Mucosa of gallbladder (tissue), 1 donor: Measurements from ENCODE around the gene ATP10A. TPM values are rescaled to one million over a fixed set of nuclear protein-coding genes. Genes with fewer than 3 reads are reported as not detected.
"Not testable (repeated sequence)": the region's sequence is repeated elsewhere in the genome, so short reads cannot be mapped to it uniquely, and the experiment has no call there.

Experiments
- DNase-seq: peaks from one replicate; pipeline ENCODE4 v3.0.0-alpha.2; 2020; ENCODE audit warnings: low spot score
- total RNA-seq: library from RNA; stranded (reverse); gene quantifications from one replicate; pipeline ENCODE4 v1.2.1, GENCODE V29; 2021
- donor health status: DM: no; HTN: no; CAD: no.

ATP10A gene
- total RNA-seq, 1 donor from 2014 or later: 19.8 TPM

DNA sequence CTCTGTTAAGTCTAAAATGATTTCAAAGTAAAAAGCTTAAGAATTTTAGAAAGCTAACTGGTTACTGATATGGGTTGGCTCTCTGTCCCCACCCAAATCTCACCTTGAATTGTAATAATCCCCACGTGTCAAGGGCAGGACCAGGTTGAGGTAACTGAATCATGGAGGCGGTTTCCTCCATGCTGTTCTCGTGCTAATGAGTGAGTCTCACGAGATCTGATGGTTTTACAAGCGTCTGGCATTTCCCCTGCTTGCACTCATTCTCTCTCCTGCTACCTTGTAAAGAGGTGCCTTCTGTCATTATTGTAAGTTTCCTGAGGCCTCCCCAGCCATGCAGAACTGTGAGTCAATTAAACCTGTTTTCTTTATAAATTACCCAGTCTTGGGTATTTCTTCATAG is 7.1 kb downstream of the ATP10A start:
- DNase-seq: not testable (repeated sequence)

DNA sequence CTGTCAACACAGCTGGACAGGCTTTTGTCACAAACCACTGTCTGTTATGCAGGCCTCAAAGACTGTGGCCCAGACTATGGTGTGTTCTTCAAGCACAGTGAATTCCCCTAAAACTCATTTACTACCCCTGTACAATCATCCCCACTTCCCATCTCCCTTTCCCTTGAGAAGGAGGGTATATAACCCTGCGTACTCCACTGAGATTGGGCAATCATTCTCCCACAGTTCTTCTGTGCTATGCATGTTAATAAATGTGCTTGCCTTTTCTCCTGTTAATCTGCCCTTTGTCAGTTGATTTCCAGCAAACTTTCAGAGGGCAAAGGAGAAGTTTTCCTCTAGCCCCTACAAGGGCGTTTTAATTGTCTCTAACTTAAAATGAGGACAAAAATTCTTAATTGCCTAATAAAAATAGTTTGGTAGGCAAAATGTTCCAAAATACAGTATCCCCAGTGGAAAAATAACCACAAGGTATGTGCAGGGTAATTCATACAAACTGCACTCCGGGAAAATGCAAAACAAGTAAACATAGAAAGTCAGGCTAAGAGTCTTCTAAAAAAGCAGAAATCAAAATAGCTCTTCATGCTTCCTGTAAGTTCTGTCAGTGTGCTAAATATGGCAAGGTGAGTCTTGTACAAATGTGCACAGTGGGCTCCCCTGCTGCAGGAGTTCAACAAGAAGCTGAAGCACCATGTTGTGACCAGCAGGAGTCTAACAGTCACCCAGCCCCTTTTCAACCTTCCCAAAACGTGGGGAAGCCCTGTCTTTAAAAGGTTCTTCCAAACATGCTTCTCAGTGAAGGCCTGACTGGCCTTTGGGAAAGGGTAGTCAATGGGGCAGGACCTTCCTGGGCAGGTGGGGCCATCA is 10.2 kb downstream of the ATP10A start:
- DNase-seq: no peak

DNA sequence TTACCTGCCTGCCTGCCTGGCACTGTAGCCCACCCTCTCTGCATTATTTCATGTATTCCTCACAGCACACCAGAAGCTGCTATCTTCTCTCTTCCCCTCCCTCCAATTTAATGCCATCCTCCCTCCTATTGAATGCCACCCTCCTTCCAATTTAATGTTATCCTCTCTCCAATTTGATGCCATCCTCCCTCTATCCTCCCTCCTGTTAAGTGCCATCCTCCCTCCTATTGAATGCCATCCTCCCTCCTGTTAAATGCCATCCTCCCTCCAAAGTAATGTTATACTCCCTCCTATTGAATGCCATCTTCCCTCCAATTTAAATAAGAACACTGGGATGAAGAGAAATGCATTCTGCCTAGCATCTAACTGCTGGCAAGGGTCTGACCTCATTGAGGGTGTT is 11.1 kb downstream of the ATP10A start:
- DNase-seq: no peak

DNA sequence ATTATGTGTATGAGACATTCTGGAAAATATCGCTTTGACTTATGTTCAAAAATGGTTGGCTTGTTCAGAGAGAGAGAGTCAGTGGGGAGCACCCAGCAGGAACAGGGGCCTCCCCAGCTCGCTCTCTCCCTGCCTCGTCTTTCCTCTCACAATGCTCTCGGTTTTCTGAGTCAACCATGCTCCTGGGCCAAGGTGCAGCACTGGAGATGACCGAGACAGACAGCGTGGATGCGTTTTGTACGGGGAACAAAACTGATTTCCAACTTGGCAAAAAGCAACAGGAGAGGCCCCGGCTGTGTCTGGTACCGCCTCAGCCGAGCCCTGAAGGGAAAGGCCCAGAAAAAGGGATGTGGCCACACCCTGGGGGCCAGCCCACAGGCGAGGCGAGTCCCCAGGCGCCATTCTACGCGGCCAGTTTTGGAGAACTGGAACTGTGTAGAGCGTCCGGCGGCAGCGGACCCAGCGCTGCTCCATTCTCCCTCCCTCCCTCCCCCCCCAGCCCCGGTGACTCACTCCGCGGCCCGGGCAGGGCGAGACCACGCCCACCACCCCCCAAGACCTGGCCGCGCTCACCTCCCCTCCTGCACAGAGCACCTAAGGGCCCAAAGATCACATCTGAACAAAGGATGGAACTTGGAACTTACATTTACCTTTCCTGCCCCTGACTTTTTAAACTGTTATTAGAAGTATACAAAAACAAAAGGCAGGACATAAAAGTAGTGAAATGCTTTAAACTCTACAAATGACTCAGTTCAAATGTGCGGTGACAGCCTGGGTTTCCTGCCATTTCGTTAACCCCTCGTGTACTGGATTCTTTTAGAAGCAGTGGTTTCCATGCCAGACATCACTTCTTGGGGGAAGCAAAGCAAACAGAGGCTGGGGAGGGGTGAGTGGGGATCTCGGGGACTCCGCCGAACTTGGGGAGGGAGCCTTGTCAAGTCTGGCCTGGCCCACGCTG is 12.7 kb downstream of the ATP10A start:
- peak; percentile 80 for DNase-seq

DNA sequence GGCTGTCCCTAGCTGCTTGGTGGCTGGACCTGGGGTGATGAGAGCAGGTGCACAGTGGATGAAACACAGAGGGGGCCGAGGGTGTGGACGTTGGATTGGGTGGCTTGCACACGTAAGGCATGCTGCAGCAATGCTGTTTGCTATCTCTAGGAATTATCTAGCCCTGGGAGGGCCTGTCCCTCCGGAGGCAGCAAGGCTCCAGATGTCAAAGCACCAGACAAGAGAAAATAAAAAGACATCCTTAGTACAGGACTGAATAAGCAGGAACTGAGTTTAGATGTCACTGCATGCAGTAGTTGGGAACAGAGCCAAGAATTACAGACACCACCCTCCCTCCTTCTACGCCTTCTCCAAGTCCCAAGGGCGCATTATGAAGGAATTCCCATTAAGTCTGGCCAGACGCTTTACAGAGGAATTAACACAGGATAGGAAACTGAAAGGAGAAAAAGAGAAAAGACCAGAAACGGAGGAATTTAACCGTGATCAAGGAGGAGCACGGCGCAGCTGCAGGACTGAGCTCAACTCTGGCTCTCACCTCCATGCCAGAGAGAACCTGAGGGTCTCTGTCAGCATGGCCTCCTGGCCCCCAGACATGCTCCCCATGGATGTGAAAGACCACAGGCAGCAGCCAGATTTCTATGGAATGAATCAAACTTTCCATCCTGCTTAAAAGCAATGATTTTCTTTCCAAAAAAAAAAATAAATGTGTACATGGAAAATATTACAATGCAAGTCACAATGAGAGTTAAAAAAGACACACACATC is 13.8 kb downstream of the ATP10A start:
- DNase-seq: peak; percentile 51

DNA sequence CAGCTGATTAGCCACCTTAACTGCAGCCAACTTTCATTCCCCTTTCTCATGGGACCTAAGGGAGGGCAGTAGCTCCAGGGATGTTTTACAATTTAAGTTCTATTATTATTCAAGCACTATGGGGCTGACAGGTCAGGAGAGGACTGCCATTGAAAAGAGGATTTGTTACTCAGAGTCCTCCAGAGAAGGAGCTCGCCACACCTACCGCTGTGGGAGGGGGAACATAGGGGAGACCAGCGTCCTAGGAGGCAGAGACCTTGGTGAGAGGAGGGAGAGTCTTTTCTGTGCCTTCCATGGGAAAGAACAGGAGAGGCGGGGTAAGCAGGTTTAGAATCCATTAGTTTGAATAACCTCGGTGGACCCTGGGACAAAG is 14.4 kb downstream of the ATP10A start:
- DNase-seq: no peak

DNA sequence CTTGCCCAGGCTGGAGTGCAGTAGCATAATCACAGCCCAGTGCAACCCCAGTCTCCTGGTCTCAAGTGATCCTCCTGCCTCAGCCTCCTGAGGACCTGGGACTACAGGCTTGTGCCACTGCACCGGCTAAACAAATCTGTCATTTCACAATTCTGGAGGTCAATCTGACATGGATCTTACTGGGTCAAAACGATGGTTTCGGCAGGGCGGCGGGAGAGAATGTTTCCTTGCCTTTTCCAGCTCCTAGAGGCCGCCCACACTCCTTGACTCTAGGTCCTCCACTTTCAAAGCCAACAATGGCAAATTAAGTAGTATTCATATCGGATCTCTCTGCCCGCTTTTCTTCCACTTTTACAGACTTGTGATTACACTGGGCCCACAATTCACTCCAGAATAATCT is 14.8 kb downstream of the ATP10A start:
- no peak for DNase-seq

DNA sequence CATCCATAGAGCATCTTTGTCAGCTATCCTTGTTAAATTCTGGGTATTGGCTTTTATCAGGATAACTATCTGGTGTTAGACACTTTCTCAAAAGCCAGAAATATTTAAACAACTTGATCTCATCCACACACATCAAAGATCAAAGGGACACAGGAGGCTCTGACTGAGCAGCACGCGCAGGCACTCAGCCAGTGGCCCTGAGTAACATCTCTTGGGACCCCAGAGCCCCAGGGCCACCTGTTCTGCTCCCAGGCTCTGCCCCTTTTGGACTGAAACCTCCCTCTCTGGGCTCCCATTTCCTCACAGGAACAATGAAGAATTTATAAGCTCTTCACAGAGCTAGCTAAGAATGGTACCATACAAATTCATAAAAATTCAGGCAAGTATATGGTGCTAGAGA is 16.1 kb downstream of the ATP10A start:
- DNase-seq: no peak

DNA sequence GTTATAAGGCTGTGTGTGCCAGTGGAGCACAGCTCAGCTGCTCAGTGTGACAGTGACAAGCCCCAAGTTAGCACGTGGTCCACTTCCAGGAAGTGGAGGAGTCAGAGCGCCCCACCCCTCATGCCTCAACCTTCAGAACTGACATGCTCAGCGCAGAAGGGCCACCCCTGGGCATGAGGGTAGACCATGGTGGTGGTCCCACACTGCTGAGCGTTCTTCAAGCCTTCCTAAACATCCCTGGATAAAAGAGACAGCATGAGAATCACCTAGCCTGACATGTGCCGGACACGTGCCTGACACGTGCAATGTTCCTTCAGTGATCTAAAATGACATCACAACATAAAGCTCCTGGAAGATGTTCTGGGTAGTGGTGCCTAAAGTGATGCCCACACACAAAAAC is 16.8 kb downstream of the ATP10A start:
- no peak for DNase-seq

DNA sequence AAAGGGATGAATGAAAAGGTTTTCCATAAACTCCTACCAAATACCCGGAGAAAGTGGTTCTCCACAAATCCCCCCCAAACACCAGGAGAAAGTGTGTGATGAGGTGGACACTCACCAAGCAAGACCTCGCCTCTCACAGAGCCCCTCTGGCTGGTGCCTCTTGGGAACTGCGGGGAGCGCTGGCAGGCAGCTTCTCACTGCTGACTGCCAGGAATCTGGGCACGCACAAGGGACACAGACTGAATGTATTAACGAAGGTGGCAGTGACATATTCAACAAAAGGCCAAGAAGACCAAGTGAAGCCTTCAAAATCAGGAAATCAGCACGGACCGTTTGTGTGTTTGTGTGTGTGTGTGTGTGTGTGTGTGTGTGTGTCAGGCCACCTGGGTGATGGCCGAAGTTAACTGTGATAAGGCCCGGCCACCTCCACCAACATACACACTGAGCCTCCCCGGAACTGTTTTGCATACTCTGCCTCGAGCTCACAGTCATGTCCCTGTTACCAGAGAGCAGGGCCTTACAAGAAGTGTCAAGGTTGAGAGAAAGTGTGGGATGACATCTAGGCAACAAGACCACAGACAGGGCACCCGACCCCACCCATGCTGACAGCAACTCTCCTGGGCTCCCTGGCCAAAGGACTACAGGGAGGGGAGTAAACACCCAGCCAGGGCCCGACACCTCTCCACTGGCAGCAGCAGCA is 18.0 kb downstream of the ATP10A start:
- no peak for DNase-seq

DNA sequence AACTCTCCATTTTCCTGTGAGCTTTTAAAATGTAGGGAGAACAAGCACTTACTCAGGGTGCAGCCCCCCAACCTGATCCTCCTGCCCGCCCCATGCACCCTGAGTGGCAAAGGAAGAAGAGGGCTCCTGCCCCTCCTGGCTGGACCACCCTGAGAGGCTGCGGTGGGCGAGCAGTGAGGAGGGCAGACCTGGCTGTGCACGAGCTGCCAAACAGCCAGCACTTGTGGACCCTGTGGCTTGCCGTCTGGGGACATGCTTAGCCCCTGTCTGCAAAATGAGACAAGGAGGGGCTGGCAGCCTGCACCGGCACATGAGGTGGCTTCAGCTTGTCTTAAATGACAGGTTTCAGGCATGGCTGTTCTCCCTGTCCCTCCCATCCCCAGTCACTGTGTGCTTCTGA is 18.6 kb downstream of the ATP10A start:
- DNase-seq: no peak

DNA sequence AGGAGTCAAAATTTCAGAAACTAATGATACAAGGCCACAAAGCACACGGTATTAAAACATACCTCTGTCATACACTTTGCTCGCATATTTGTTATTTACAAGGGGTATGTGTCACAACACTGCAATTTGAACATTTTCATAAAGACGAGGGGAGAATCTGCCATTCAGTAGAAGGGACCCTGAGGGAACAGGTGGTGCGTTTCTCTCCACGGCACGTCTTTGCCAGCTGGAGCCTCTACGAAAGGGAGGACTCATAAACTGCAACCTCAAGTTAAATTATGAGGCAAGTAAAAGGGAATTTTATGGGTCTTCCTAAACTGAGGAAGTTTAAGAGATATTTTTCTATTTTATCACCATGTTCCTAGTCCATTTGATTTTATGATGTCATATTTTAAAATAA is 19.1 kb downstream of the ATP10A start:
- DNase-seq: no peak

DNA sequence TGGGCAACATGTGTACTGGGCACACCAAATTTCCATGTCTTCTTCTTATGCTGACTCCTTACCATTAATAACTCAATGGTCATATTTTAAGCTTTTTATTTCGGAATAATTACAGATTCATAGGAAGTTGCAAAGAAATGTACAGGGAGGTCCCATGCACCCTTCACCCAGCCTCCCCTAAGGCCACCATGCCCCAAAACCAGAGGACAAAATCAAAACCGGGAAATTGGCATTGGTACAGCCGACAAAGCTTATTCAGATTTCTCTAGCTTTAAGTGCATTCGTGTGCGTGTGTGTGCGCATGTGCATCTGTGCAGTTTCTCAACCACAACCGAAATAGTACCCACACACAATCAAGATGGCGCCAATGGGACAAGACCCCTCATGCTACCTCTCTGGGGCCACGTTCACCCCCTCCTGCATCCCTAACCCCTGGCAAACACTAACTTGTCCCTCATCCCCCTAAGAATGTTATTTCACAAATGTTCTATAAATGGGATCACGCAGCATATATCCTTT is 23.4 kb downstream of the ATP10A start:
- DNase-seq: no peak

DNA sequence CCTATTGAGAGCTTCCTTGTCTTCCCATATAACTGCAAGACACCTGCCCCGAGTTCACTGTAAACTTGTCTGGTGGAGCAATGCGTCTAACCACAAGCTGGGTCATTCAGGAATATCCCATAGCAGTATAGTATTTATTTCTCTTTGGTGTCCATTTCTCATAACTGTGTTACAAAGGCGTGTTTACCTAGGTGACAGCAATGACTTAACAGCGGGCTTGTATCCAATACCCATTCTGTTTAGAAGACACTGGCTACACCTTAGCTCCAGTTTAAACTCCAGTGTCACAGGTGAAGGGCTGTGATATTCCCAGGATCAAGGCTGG is 24.3 kb downstream of the ATP10A start:
- no peak for DNase-seq

DNA sequence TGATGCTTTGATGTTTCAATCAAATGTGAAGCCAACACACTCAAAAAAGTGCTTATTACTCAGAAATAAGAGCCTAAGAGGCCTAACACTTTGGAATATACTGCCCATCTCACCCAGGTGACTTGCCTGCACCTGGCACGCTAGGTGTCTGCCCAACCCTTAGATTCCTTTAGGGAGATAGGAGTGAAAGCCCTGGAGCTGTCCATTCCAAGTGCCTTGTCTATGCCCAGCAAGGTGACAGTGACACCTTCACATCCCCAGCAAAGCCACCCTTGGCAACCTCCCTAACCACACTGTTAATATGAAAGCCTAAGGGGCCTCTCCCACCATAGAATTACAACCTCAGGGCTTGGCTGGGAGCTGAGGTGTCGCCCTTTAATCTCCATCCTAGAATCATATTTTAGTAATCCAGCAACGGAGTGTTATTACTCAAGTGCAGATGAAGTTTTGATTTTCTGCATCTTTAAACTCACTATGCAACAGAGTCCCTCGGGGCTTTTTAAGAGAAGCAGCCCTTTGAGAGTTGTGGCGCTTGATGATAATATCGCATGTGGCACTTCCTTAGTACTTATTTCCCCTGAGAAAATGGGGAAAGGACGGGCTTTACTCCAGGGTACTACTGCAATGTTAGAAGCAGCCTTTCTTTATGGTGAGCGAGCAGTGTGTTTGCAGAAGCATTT is 24.8 kb downstream of the ATP10A start:
- no peak for DNase-seq

DNA sequence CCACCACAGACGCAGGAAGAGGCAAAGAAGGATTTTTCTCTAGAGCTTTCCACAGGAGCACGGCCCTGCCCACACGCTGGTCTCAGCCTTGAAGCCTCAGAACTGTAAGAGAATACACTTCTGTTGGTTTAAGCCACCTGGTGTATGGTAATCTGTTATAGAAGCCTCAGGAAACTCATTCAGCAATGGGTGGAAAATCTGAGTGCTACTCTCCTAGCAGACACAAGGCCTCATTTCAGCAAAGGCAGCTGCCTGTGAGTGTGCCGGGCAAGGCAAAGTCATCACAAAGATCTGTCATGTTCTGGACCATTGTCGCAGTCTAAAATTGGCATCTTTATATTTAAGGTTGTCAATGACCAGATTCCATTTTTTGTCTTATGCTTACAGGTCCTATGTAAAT is 31.0 kb downstream of the ATP10A start:
- DNase-seq: no peak

DNA sequence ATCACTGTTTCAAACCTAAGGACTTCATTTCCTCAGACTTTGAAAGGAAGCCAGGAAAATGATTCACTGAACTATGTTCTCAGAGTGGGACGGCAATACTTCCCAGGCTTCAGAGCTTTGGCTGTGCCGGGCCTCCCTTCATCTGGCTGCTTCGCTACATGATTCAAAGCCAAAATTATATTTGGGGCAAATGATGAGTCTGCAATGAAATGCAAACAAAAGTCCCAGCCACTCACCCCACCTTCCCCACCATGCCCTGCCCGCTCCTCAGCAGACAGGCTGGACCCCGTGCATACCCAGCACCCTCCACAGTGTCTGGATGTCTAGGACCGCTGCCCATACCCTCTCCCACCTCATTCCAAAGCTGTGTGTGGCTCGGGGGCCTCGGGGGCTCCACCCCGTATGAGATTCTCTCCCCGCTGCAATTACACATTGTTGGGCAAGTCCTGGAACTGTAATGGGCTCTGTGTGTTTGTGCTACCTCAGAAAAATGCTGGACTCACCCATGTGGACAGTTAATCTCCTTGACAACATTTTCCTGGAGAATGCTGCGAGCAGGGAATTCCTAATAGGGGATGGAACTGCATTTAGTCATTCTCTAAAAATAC is 32.2 kb downstream of the ATP10A start:
- DNase-seq: peak; percentile 34

DNA sequence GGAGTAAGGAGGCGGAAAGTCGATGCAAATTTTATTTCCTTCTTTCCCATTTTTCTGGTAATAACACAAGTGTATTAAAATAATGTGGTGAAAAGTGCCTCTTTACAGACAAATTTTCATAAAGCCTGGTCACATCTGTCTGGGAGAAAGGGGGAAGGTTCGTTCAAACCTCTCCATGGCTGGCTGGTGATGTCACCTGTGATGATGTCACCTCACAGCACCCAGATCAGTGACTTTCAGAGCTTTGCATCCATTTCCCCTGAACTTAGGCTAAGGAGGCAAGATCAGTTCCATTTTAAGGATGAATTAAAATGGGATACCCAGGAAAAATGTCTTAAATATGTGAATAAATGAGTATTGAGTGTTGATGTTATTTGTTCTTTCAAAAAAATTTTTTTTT is 34.1 kb downstream of the ATP10A start:
- DNase-seq: no peak

DNA sequence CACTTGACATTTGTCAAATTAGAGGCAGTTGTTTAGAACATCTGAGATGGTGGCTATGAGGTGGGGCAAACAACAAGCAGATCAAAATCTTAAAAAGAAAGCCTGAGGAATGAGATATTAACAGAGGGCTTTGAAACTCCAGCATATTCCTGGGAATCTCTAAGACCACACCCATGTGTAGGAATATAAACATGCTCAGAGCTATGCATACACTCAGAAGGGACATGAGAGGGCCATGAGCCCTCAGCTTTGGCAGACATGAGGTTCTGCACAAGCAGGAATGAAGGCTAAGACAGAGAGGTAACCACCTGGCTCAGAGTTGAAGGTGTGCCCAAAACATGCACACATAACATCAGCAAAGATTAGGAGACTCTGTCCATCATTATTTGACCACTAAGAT is 37.9 kb downstream of the ATP10A start:
- DNase-seq: no peak

DNA sequence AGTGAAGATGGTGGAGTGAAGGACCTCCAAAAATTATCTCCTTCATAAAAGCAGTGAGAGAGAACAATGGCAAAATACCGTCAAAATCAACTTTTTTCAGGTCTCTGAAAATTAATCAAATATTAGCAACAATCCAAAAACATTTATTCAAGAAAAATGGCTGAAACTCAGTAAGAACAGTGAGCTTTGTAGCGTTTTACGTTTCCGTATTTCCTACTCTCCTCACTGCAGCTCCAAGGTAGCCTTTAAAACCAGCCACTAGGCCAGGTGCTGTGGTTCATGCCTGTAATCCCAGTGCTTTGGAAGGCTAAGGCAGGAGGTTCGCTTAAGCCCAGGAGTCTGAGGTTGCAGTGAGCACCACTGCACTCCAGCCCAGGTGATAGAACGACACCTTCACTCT is 38.5 kb downstream of the ATP10A start:
- DNase-seq: no peak
